Thymus (tissue), 11 donors: Measurements from ENCODE around the gene CUL1. TPM values are rescaled to one million over a fixed set of nuclear protein-coding genes. Genes with fewer than 3 reads are reported as not detected.

ENCODE experiments used
- DNase-seq, 9 donors: peaks; one replicate each; pipeline ENCODE4 v3.0.0-alpha.2; 2013; ENCODE audit warnings: low spot score in 9 of 9, low read depth in 6 of 9, missing footprints in 1 of 9
- H3K27ac ChIP-seq, 2 donors: one replicate each; pipeline ENCODE4 v1.5.1; 2013; ENCODE audit warnings: control low read depth in 1 of 2, low read depth in 1 of 2, low read length in 1 of 2, mild to moderate bottlenecking in 1 of 2, moderate library complexity in 1 of 2
- H3K27me3 ChIP-seq, 2 donors: one replicate each; pipeline ENCODE4 v1.5.1; 2013; ENCODE audit warnings: low read length in 1 of 2; ENCODE audit not compliant: control insufficient read depth in 2 of 2, insufficient read depth in 1 of 2
- H3K36me3 ChIP-seq, 2 donors: one replicate each; pipeline ENCODE4 v1.5.1; 2013; ENCODE audit warnings: low read length in 1 of 2, mild to moderate bottlenecking in 1 of 2, moderate library complexity in 1 of 2; ENCODE audit not compliant: control insufficient read depth in 2 of 2, insufficient read depth in 2 of 2
- H3K4me1 ChIP-seq, 2 donors: one replicate each; pipeline ENCODE4 v1.5.1; 2013; ENCODE audit warnings: low read length in 2 of 2; ENCODE audit not compliant: control insufficient read depth in 2 of 2, insufficient read depth in 2 of 2
- H3K4me3 ChIP-seq, 2 donors: one replicate each; pipeline ENCODE4 v1.5.1; 2013; ENCODE audit warnings: low read length in 2 of 2, control low read depth in 1 of 2, mild to moderate bottlenecking in 1 of 2
- H3K9me3 ChIP-seq, 2 donors: one replicate each; pipeline ENCODE4 v1.5.1; 2013; ENCODE audit warnings: low read length in 1 of 2, mild to moderate bottlenecking in 1 of 2; ENCODE audit not compliant: control insufficient read depth in 2 of 2, insufficient read depth in 1 of 2
- WGBS: extraction: QIAGEN DNeasy Blood & Tissue Kit; methylation state at CpG from one replicate; pipeline ENCODE4 v1.1.7; 2013; 5-methylcytosine and 5-hydroxymethylcytosine counted together
- polyA plus RNA-seq: library from polyadenylated mRNA; stranded (reverse); fragments of 200-250 nt; gene quantifications from one replicate; pipeline ENCODE4 v1.2.3, GENCODE V29; 2013
- total RNA-seq: library from RNA; stranded (reverse); fragments of 120-200 nt; gene quantifications from one replicate; pipeline ENCODE4 v1.2.4, GENCODE V29; 2013
- donor health status: healthy.

CUL1 gene
- total and polyA plus RNA-seq, 2 donors: 35.5 to 38.7 TPM

DNA sequence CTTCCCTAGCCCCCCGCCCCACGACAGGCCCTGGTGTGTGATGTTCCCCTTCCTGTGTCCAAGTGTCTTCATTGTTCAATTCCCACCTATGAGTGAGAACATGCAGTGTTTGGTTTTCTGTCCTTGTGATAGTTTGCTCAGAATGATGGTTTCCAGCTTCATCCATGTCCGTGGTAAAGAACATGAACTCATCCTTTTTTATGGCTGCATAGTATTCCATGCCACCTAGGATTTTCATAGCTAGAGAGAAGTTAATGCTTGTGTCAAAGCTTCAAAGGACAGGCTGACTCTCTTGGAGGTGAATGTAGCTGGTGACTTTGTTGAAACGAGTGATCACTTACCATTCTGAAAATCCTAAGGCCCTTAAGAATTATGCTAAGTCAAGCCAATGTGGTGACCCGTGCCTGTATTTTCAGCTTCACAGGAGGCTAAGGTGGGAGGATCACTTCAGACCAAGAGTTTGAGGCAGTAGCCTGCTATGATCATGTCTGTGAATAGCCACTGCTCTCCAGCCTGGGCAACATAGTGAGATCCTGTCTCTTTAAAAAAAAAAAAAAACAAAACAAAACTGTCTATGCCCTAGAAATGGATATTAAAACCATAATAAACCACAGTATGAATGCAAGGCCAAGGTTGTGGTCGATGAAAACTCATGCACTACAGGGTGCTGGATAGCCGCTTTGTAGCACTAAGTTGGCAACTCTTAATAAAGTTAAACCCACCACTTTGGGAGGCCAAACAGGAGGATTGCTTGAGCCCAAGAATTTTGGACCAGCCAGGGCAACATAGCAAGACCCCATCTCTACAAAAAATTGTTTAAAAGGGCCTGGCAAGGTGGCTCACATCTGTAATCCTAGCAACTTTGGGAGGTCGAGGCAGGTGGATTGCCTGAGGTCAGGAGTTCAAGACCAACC lies 52.0 kb downstream of the CUL1 start:
- H3K27me3 ChIP-seq: no peaks in the 10 kb centered on the region
- no peaks in the 10 kb centered on the region for H3K4me1 ChIP-seq
- no peak for DNase-seq
- H3K9me3 ChIP-seq: no peaks in the 10 kb centered on the region
- no peak overlapping the region for H3K27ac ChIP-seq
- H3K4me3 ChIP-seq: no peak overlapping the region
- 98% methylated on average over 8 of the region's 8 CpGs for WGBS
- H3K36me3 ChIP-seq: no peaks in the 10 kb centered on the region

DNA sequence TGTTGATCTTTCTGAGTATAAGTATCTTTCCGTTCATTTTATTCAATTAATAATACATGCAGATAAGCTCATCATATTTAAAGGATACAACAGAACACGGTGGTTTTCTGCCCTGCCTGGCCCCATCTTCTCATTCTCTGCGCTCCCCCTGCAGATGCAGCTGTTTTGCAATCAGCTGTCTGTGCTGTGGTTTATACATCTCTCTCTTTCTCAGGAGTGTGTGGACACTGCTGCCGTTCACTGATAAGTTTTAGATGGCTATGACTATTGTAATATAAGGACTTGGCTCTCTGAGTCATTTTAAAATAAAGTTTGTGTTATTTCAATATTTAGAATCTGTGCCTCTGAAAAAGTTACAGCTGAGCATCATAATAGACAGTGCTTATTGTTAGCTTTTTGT lies 54.5 kb downstream of the CUL1 start:
- H3K9me3 ChIP-seq: no peaks in the 10 kb centered on the region
- H3K4me1 ChIP-seq: no peaks in the 10 kb centered on the region
- peaks cover 0 to 9% of the 10 kb centered on the region in 2 donors for H3K36me3 ChIP-seq
- no peaks in the 10 kb centered on the region for H3K27me3 ChIP-seq
- no peak overlapping the region for H3K27ac ChIP-seq
- peak in 1 of 9 donors; percentile 28 for DNase-seq
- H3K4me3 ChIP-seq: no peak overlapping the region
- 49% methylated on average over 4 of the region's 4 CpGs for WGBS

DNA sequence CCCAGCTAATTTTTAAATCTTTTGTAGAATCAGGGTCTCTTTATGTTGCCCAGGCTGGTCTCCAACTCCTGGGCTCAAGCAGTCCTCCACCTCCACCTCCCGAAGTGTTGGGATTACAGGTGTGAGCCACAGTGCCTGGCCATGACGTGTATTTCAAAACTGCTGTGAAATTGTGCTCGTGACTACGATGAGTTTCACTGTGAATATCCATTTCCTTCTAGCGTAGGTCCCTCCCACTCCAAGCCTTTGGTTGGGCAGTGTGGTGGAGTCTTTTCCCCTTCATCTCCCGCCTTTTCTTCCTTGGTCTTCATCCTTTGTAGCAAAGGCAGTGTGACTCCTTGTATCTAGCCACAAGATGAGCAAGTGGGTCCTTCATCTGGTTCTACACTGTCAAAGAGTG lies 56.2 kb downstream of the CUL1 start:
- H3K4me3 ChIP-seq: no peak overlapping the region
- no peaks in the 10 kb centered on the region for H3K9me3 ChIP-seq
- H3K36me3 ChIP-seq: peaks cover 0 to 9% of the 10 kb centered on the region in 2 donors
- no peak overlapping the region for H3K27ac ChIP-seq
- DNase-seq: no peak
- no peaks in the 10 kb centered on the region for H3K27me3 ChIP-seq
- WGBS: 97% methylated on average over 6 of the region's 6 CpGs
- no peaks in the 10 kb centered on the region for H3K4me1 ChIP-seq

DNA sequence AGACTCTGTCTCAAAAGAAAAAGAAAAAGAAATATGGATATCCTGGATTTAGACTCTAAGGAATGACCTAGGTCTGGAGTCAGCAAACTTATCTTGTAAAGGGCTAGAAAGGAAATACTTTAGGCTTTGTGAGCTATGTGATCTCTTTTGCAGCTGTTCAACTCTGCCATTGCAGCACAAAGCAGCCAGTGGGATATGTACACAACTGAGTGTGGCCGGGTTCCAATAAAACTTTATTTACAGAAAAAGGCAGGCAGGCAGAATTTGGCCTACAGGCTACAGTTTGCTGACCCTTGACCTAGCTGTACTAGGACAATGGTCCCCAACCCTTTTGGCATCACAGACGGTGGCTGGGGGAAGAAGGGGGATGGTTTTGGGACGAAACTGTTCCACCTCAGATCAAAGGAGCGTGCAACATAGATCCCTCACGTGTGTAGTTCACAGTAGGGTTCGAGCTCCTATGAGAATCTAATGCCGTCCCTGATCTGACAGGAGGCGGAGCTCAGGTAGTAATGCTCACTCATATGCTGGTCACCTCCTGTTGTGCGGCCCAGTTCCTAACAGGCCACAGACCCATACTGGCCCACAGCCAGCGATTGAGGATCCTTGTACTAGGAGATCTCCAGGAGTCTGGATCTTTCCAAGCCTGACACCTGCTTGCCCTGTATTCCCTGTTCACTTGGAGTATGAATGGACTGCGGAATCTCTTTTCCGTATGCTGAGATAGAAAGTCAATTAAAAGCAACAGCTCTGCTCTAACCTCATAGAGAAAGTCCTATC lies 63.0 kb downstream of the CUL1 start:
- H3K4me3 ChIP-seq: no peak overlapping the region
- H3K4me1 ChIP-seq: no peaks in the 10 kb centered on the region
- DNase-seq: no peak
- peaks cover 0 to 30% of the 10 kb centered on the region in 2 donors for H3K36me3 ChIP-seq
- WGBS: 98% methylated on average over 12 of the region's 12 CpGs
- H3K27ac ChIP-seq: no peak overlapping the region
- no peaks in the 10 kb centered on the region for H3K9me3 ChIP-seq
- H3K27me3 ChIP-seq: no peaks in the 10 kb centered on the region

DNA sequence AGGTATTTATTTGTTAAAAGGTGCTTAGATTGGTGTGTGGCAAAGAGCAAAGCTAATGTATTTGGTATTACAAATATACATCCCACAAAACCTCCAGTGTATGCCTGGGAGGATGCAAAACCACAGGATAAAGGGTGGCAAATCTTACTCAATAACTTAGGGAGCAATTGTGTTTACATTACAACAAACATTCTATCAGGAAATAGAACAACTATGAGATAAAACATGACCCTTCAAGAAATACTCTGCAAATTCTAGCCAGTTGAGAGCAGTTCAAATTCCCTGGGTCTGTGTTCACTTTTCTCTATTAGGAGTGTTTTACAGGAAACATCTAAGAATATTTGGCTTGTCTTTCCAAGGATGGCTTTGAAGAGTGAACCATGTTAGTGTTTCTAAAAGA lies 64.9 kb downstream of the CUL1 start:
- Histone ChIP-seq H3K4me3 (no peak overlapping the region), H3K9me3 (no peaks in the 10 kb centered on the region), H3K27ac (no peak overlapping the region), H3K27me3 (no peaks in the 10 kb centered on the region), H3K36me3 (peaks cover 0 to 33% of the 10 kb centered on the region in 2 donors), H3K4me1 (no peaks in the 10 kb centered on the region)
- no peak for DNase-seq

DNA sequence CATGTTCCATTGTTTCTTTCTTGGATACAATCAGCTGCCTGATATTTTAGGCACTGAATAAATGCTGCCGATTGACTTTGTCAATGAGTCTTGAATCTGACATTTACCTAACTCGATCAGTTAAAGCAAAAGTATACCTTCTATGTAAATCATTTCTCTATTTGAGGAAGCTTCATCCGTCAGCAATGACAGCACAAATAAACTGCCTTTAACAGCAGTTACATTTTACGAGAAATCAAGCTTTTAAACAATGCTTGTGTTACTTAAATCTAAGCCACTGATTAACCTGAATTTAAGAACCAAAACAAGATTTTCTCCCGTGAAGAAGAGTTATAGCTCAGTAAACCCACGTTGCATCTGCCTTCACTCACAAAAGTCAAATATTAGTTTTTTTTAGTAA lies 71.3 kb downstream of the CUL1 start:
- no peak overlapping the region for H3K27ac ChIP-seq
- peaks cover 6 to 9% of the 10 kb centered on the region in 2 donors for H3K4me1 ChIP-seq
- peaks cover 13 to 49% of the 10 kb centered on the region in 2 donors for H3K36me3 ChIP-seq
- DNase-seq: no peak
- 96% methylated on average over 6 of the region's 6 CpGs for WGBS
- no peak overlapping the region for H3K4me3 ChIP-seq
- H3K9me3 ChIP-seq: no peaks in the 10 kb centered on the region
- no peaks in the 10 kb centered on the region for H3K27me3 ChIP-seq

DNA sequence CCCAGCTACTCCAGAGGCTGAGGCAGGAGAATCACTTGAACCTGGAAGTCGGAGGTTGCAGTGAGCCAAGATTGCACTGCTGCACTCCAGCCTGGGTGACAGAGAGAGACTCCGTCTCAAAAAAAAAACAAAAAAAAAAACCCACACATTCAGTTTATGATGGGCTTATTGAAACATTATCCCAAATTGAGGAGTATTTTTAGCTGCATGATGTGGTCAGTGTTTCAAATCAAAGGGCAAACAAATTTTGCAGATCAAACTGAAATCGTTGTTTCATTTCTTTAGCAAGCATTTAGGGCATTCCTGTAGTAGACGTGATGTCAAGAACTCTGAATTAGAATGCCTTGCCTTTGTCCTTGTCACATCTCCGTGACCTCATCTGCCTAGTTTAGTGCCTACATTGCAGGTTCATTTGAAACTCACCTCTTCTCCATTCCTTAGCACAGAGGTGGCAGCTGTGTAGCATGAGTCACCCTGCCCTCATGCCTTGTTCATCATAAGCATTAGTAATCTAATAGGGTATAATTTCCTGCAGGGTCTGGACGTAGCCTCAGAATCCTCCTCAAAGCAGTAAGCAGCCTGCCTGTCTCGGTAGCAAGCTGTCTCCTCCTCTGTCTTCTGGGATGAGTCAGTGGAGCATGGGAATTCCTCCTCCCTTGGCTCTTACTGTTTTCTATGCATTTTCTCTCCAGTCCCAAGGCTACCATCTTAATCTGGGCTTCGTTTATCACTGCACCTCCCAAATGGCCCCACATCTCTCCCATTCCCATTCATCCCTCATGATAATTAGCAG lies 73.8 kb downstream of the CUL1 start:
- WGBS: 95% methylated on average over 8 of the region's 8 CpGs
- no peak for DNase-seq
- H3K4me3 ChIP-seq: no peak overlapping the region
- H3K4me1 ChIP-seq: peaks cover 6 to 9% of the 10 kb centered on the region in 2 donors
- H3K36me3 ChIP-seq: peaks cover 13 to 47% of the 10 kb centered on the region in 2 donors
- H3K9me3 ChIP-seq: no peaks in the 10 kb centered on the region
- H3K27me3 ChIP-seq: no peaks in the 10 kb centered on the region
- H3K27ac ChIP-seq: no peak overlapping the region

DNA sequence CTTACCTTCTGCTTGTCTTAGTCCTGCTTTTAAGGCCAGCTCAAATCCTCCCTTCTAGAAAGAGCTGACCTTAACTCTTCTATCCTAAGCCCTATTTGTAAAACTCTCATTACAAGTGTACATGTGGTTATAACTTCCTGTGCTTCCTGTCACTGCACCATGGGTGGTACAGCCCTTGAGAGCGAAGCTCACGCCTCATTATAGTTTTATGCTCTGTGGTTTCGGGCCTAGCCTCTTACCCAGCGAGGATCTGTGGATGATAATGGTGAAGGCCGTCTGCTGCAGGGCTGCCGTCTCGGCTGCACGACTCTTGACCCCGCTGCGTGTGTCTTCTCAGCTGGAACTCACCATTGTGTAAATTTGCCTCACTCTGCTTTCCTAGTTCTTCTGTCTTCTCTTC lies 74.6 kb downstream of the CUL1 start:
- Histone ChIP-seq H3K9me3 (no peaks in the 10 kb centered on the region), H3K4me1 (peaks cover 6 to 9% of the 10 kb centered on the region in 2 donors), H3K27ac (peak overlapping the region in 1 of 2 donors; percentile 68), H3K4me3 (no peak overlapping the region), H3K27me3 (no peaks in the 10 kb centered on the region), H3K36me3 (peaks cover 13 to 42% of the 10 kb centered on the region in 2 donors)
- 8% methylated on average over 10 of the region's 10 CpGs for WGBS
- DNase-seq: peak in 7 of 9 donors; percentile 13 to 57 (median 16)
